Activated CD8-positive, alpha-beta T cell treated with anti-CD3 and anti-CD28 coated beads, Interleukin-2, amount 10 ng/mL, durations not matched to agents 7 days and 5 days (primary cell): Measurements from ENCODE around the gene PDE4D. TPM values are rescaled to one million over a fixed set of nuclear protein-coding genes. Genes with fewer than 3 reads are reported as not detected.

Experiments used
- ATAC-seq: fragments of 150-1000 bp; cut with Tn5 transposase; one replicate; pipeline ENCODE4 v1.10.0; 2021; ENCODE audit warnings: moderate library complexity
- CTCF ChIA-PET: fragments of 350-600 bp; sonication (Branson Sonifier 250); formaldehyde crosslinking; loops from one replicate; lab custom pipeline; 2021; ENCODE audit warnings: antibody characterized with exemption; lab: Charles Lee
- POLR2A ChIA-PET: fragments of 350-600 bp; sonication (Branson Sonifier 250); formaldehyde crosslinking; loops from one replicate; lab custom pipeline; 2021; ENCODE audit warnings: antibody characterized with exemption; lab: Charles Lee
- DNase-seq: peaks from one replicate; pipeline ENCODE4 v3.0.0-alpha.2; 2020
- H3K27ac Mint-ChIP-seq: one replicate; pipeline ENCODE4 v1.8.0; 2021; ENCODE audit warnings: mild to moderate bottlenecking, mixed read lengths
- H3K27me3 Mint-ChIP-seq: one replicate; pipeline ENCODE4 v1.8.0; 2021; ENCODE audit warnings: low read depth, mixed read lengths
- H3K36me3 Mint-ChIP-seq: one replicate; pipeline ENCODE4 v1.8.0; 2021; ENCODE audit warnings: low read depth, mixed read lengths
- H3K4me1 Mint-ChIP-seq: one replicate; pipeline ENCODE4 v1.8.0; 2021; ENCODE audit warnings: low read depth, mixed read lengths
- H3K4me3 Mint-ChIP-seq: one replicate; pipeline ENCODE4 v1.8.0; 2021; ENCODE audit warnings: mild to moderate bottlenecking, mixed read lengths
- H3K9me3 Mint-ChIP-seq: one replicate; pipeline ENCODE4 v1.8.0; 2022; ENCODE audit warnings: mixed read lengths; ENCODE audit not compliant: insufficient read depth
- total RNA-seq, 2 experiments: library from RNA; stranded (reverse); gene quantifications; one replicate each; pipeline ENCODE4 v1.2.3, GENCODE V29; 2021

Gene PDE4D
- total RNA-seq, 2 experiments from 2014 or later = 65.4 to 70.7 TPM

GRCh38 chr5:59709846-59710245, 183.7 kb downstream of the PDE4D start:
- CTCF ChIA-PET = interaction anchor here (2.2 kb wide), 1 partner anchor 37 kb away, joined by 5 read pairs; no protein-coding TSS in a partner anchor

GRCh38 chr5:59709346-59709821, 184.1 kb downstream of the PDE4D start:
- no peak overlapping the region for H3K27ac Mint-ChIP-seq
- no peaks in the 10 kb centered on the region for H3K27me3 Mint-ChIP-seq
- H3K9me3 Mint-ChIP-seq = no peaks in the 10 kb centered on the region
- DNase-seq (no peak), ATAC-seq (no peak)
- CTCF ChIA-PET = interaction anchor here (2.2 kb wide), 1 partner anchor 36 kb away, joined by 5 read pairs; no protein-coding TSS in a partner anchor
- H3K36me3 Mint-ChIP-seq = no peaks in the 10 kb centered on the region
- H3K4me3 Mint-ChIP-seq = no peak overlapping the region
- no peaks in the 10 kb centered on the region for H3K4me1 Mint-ChIP-seq
- POLR2A ChIA-PET = no interaction called here

More at GRCh38 chr5:59709846-59710245, 183.7 kb downstream of the PDE4D start:
- no peak overlapping the region for H3K4me3 Mint-ChIP-seq
- no peak for ATAC-seq
- POLR2A ChIA-PET = no interaction called here
- H3K27me3 Mint-ChIP-seq = no peaks in the 10 kb centered on the region
- no peaks in the 10 kb centered on the region for H3K36me3 Mint-ChIP-seq
- no peak overlapping the region for H3K27ac Mint-ChIP-seq
- DNase-seq = no peak
- H3K9me3 Mint-ChIP-seq = no peaks in the 10 kb centered on the region
- no peaks in the 10 kb centered on the region for H3K4me1 Mint-ChIP-seq

- DNase-seq (no peak), ATAC-seq (no peak)
- H3K36me3 Mint-ChIP-seq = no peaks in the 10 kb centered on the region
- ChIA-PET POLR2A (no interaction called here), CTCF (no interaction called here)
- no peaks in the 10 kb centered on the region for H3K9me3 Mint-ChIP-seq
- H3K4me1 Mint-ChIP-seq = no peaks in the 10 kb centered on the region
- H3K27me3 Mint-ChIP-seq = no peaks in the 10 kb centered on the region
- H3K27ac Mint-ChIP-seq = no peak overlapping the region
- H3K4me3 Mint-ChIP-seq = no peak overlapping the region
These were observed 188.6 kb downstream of the PDE4D start for GRCh38 chr5:59704936-59705335.

GRCh38 chr5:59703789-59704188, 189.7 kb downstream of the PDE4D start:
- Mint-ChIP-seq H3K4me1 (no peaks in the 10 kb centered on the region), H3K9me3 (no peaks in the 10 kb centered on the region), H3K4me3 (no peak overlapping the region), H3K27me3 (no peaks in the 10 kb centered on the region), H3K27ac (no peak overlapping the region), H3K36me3 (no peaks in the 10 kb centered on the region)
- CTCF ChIA-PET = no interaction called here
- DNase-seq = no peak
- POLR2A ChIA-PET = no interaction called here
- no peak for ATAC-seq

GRCh38 chr5:59698207-59699178, 195.0 kb downstream of the PDE4D start:
- ChIA-PET CTCF (interaction anchor here (1.6 kb wide), 1 partner anchor 26 kb away, joined by 4 read pairs; no protein-coding TSS in a partner anchor), POLR2A (no interaction called here)
- Mint-ChIP-seq H3K36me3 (no peaks in the 10 kb centered on the region), H3K4me3 (no peak overlapping the region), H3K4me1 (no peaks in the 10 kb centered on the region), H3K9me3 (no peaks in the 10 kb centered on the region), H3K27me3 (peaks cover 3% of the 10 kb centered on the region), H3K27ac (no peak overlapping the region)
- ATAC-seq = no peak
- DNase-seq = no peak

- ATAC-seq (no peak), DNase-seq (no peak)
- Mint-ChIP-seq H3K4me1 (no peaks in the 10 kb centered on the region), H3K27me3 (peaks cover 3% of the 10 kb centered on the region), H3K9me3 (no peaks in the 10 kb centered on the region), H3K27ac (no peak overlapping the region), H3K4me3 (no peak overlapping the region), H3K36me3 (no peaks in the 10 kb centered on the region)
- CTCF ChIA-PET = no interaction called here
- POLR2A ChIA-PET = no interaction called here
These were observed 199.1 kb downstream of the PDE4D start for GRCh38 chr5:59694411-59694810.

GRCh38 chr5:59693492-59694309, 199.8 kb downstream of the PDE4D start:
- Mint-ChIP-seq H3K4me3 (no peak overlapping the region), H3K4me1 (no peaks in the 10 kb centered on the region), H3K27me3 (peaks cover 3% of the 10 kb centered on the region), H3K27ac (no peak overlapping the region), H3K9me3 (no peaks in the 10 kb centered on the region), H3K36me3 (no peaks in the 10 kb centered on the region)
- no peak for DNase-seq
- POLR2A ChIA-PET = no interaction called here
- CTCF ChIA-PET = no interaction called here
- ATAC-seq = no peak

GRCh38 chr5:59685793-59686192, 207.7 kb downstream of the PDE4D start:
- Mint-ChIP-seq H3K9me3 (no peaks in the 10 kb centered on the region), H3K4me1 (no peaks in the 10 kb centered on the region), H3K27ac (no peak overlapping the region), H3K36me3 (no peaks in the 10 kb centered on the region), H3K27me3 (peaks cover 8% of the 10 kb centered on the region), H3K4me3 (no peak overlapping the region)
- ATAC-seq (no peak), DNase-seq (no peak)
- ChIA-PET POLR2A (no interaction called here), CTCF (interaction anchor here (2.1 kb wide), 1 partner anchor 12 kb away, joined by 6 read pairs; no protein-coding TSS in a partner anchor)

- H3K27me3 Mint-ChIP-seq = peaks cover 8% of the 10 kb centered on the region
- no peak overlapping the region for H3K4me3 Mint-ChIP-seq
- ATAC-seq (no peak), DNase-seq (no peak)
- CTCF ChIA-PET = interaction anchor here (0.6 to 2.1 kb wide), 2 partner anchors 12 to 20 kb away, joined by 3 to 6 read pairs; no protein-coding TSS in a partner anchor
- H3K27ac Mint-ChIP-seq = no peak overlapping the region
- POLR2A ChIA-PET = no interaction called here
- H3K36me3 Mint-ChIP-seq = no peaks in the 10 kb centered on the region
- no peaks in the 10 kb centered on the region for H3K9me3 Mint-ChIP-seq
- no peaks in the 10 kb centered on the region for H3K4me1 Mint-ChIP-seq
These were observed 208.4 kb downstream of the PDE4D start for GRCh38 chr5:59685191-59685530.

GRCh38 chr5:59684388-59685190, 208.9 kb downstream of the PDE4D start:
- Mint-ChIP-seq H3K27ac (no peak overlapping the region), H3K9me3 (no peaks in the 10 kb centered on the region), H3K4me3 (no peak overlapping the region), H3K4me1 (no peaks in the 10 kb centered on the region), H3K36me3 (no peaks in the 10 kb centered on the region), H3K27me3 (peaks cover 8% of the 10 kb centered on the region)
- DNase-seq = no peak
- no peak for ATAC-seq
- ChIA-PET POLR2A (no interaction called here), CTCF (interaction anchor here (0.6 to 2.1 kb wide), 3 partner anchors 11 to 19 kb away, joined by 3 to 6 read pairs (median 3); no protein-coding TSS in a partner anchor)

- ChIA-PET CTCF (interaction anchor here (1.1 to 1.5 kb wide), 2 partner anchors 9 to 10 kb away, joined by 3 to 5 read pairs; no protein-coding TSS in a partner anchor), POLR2A (no interaction called here)
- Mint-ChIP-seq H3K9me3 (no peaks in the 10 kb centered on the region), H3K27ac (no peak overlapping the region), H3K4me1 (no peaks in the 10 kb centered on the region), H3K4me3 (no peak overlapping the region), H3K36me3 (no peaks in the 10 kb centered on the region), H3K27me3 (peaks cover 8% of the 10 kb centered on the region)
- ATAC-seq = no peak
- DNase-seq = no peak
These were observed 210.2 kb downstream of the PDE4D start for GRCh38 chr5:59683311-59683710.
